GM10847 (cell line): ENCODE results near the gene DMBX1.

ENCODE experiments used
- POLR2A ChIP-seq: IDR thresholded peaks from 2 replicates; pipeline ENCODE4 v1.6.1; 2011; ENCODE audit not compliant: insufficient read length; ENCODE audit errors: extremely low read depth

DMBX1 gene

GRCh38 chr1:46455951-46456350 is 33.7 kb upstream of the DMBX1 start:
- no peak for TF ChIP-seq POLR2A

- no peak for TF ChIP-seq POLR2A
Measured at GRCh38 chr1:46456411-46456963, 33.1 kb upstream of the DMBX1 start.

- TF ChIP-seq POLR2A, result no peak
Measured at GRCh38 chr1:46457178-46457577, 32.5 kb upstream of the DMBX1 start.

- no peak for TF ChIP-seq POLR2A
Measured at GRCh38 chr1:46458190-46458589, 31.4 kb upstream of the DMBX1 start.

- TF ChIP-seq POLR2A, result no peak
Measured at GRCh38 chr1:46458846-46459245, 30.8 kb upstream of the DMBX1 start.

- no peak for TF ChIP-seq POLR2A
Measured at GRCh38 chr1:46459315-46459714, 30.3 kb upstream of the DMBX1 start.

- TF ChIP-seq POLR2A, result no peak
Measured at GRCh38 chr1:46461017-46461808, 28.4 kb upstream of the DMBX1 start.

GRCh38 chr1:46461809-46462448 is 27.7 kb upstream of the DMBX1 start:
- TF ChIP-seq POLR2A, result no peak

GRCh38 chr1:46464013-46464548 is 25.6 kb upstream of the DMBX1 start:
- no peak for TF ChIP-seq POLR2A

- TF ChIP-seq POLR2A, result no peak
Measured at GRCh38 chr1:46464915-46465314, 24.7 kb upstream of the DMBX1 start.

GRCh38 chr1:46465981-46466476 is 23.6 kb upstream of the DMBX1 start:
- no peak for TF ChIP-seq POLR2A

- TF ChIP-seq POLR2A, result no peak
Measured at GRCh38 chr1:46466477-46467182, 23.0 kb upstream of the DMBX1 start.

- no peak for TF ChIP-seq POLR2A
Measured at GRCh38 chr1:46467183-46467504, 22.5 kb upstream of the DMBX1 start.

- no peak for TF ChIP-seq POLR2A
Measured at GRCh38 chr1:46469881-46470280, 19.8 kb upstream of the DMBX1 start.

GRCh38 chr1:46471848-46472492 is 17.7 kb upstream of the DMBX1 start:
- TF ChIP-seq POLR2A, result no peak

GRCh38 chr1:46472498-46473181 is 17.0 kb upstream of the DMBX1 start:
- TF ChIP-seq POLR2A, result no peak
